GM12878 (cell line): ENCODE results near the gene ISG20L2. TPM values are rescaled to one million over a fixed set of nuclear protein-coding genes. Genes with fewer than 3 reads are reported as not detected.

Source experiments
- ATAC-seq: fragments of 200-7000 bp; cut with Tn5 transposase; 3 replicates; pipeline ENCODE4 v1.9.1; 2020; ENCODE audit warnings: mild to moderate bottlenecking, moderate library complexity
- BruUV-seq: library from RNA; stranded (reverse); fragments of 400-500 nt; replicated peaks from 2 replicates; lab custom pipeline; 2021; lab: Mats Ljungman, UMichigan
- CTCF ChIA-PET: fragments of 300-600 bp; sonication (Branson Sonifier 250); formaldehyde crosslinking; extraction: SDS; loops from one replicate; lab custom pipeline; 2021; ENCODE audit warnings: inconsistent platforms; lab: Yijun Ruan, JAX
- POLR2A ChIA-PET: fragments of 350-600 bp; formaldehyde crosslinking; extraction: SDS; loops from one replicate; lab custom pipeline; 2021; ENCODE audit warnings: inconsistent platforms; lab: Charles Lee
- RAD21 ChIA-PET: fragments of 300-600 bp; sonication (Branson Sonifier 250); formaldehyde crosslinking; loops from one replicate; lab custom pipeline; 2023; ENCODE audit warnings: antibody characterized with exemption; ENCODE audit not compliant: unreplicated experiment; lab: Charles Lee
- SMC1A ChIA-PET: fragments of 300-600 bp; sonication (Branson Sonifier 250); formaldehyde crosslinking; loops from one replicate; lab custom pipeline; 2023; ENCODE audit not compliant: unreplicated experiment, uncharacterized antibody; lab: Charles Lee
- DNase-seq: peaks from one replicate; pipeline ENCODE4 v3.0.0-alpha.2; 2011; ENCODE audit warnings: low read depth, low spot score
- FAIRE-seq: peaks from 3 replicates; lab custom pipeline; 2011; peaks lifted over from hg19 to GRCh38; lab: Jason Lieb, UNC
- H2AFZ ChIP-seq: 2 replicates; pipeline ENCODE4 v1.6.0; 2011; ENCODE audit warnings: low read depth, low read length, control low read depth; ENCODE audit not compliant: control insufficient read depth
- H3K27ac ChIP-seq: 2 replicates; pipeline ENCODE4 v1.5.1; 2011; ENCODE audit warnings: control low read depth; ENCODE audit not compliant: control insufficient read depth, insufficient read depth
- H3K27me3 ChIP-seq, 2 experiments: replicated peaks in 1 of 2; 2 replicates each; pipeline versions ENCODE4 v1.6.0 to v1.6.1; 2011; ENCODE audit warnings: low read length in 1 of 2; ENCODE audit not compliant: control insufficient read depth in 2 of 2, insufficient read depth in 2 of 2
- H3K36me3 ChIP-seq, 2 experiments: 2 replicates each; pipeline ENCODE4 v1.5.1; 2011; ENCODE audit warnings: low read length in 1 of 2; ENCODE audit not compliant: control insufficient read depth in 2 of 2, insufficient read depth in 2 of 2
- H3K4me1 ChIP-seq: 2 replicates; pipeline ENCODE4 v1.6.1; 2011; ENCODE audit warnings: mild to moderate bottlenecking, low read length, moderate library complexity, mixed read lengths; ENCODE audit not compliant: control insufficient read depth, insufficient read depth
- H3K4me2 ChIP-seq: 2 replicates; pipeline ENCODE4 v1.6.0; 2011; ENCODE audit warnings: control low read depth; ENCODE audit not compliant: control insufficient read depth, insufficient read depth
- H3K4me3 ChIP-seq: fragments of 200-600 bp; sonication (generic); 2 replicates; pipeline ENCODE4 v1.5.1; 2016
- H3K79me2 ChIP-seq: 2 replicates; pipeline ENCODE4 v1.6.0; 2011; ENCODE audit warnings: low read length; ENCODE audit not compliant: control insufficient read depth, insufficient read depth
- H3K9ac ChIP-seq: 2 replicates; pipeline ENCODE4 v1.8.0; 2011; ENCODE audit warnings: low read length, control low read depth, mixed read lengths; ENCODE audit not compliant: control insufficient read depth, insufficient read depth
- H3K9me3 ChIP-seq: replicated peaks from 3 replicates; pipeline ENCODE4 v1.5.1; 2011; ENCODE audit warnings: mild to moderate bottlenecking, low read length; ENCODE audit not compliant: control insufficient read depth, insufficient read depth
- H4K20me1 ChIP-seq: 2 replicates; pipeline ENCODE4 v1.6.0; 2011; ENCODE audit not compliant: control insufficient read depth, insufficient read depth
- IRF5 ChIP-seq: fragments of 450-650 bp; IDR thresholded peaks from 2 replicates; pipeline ENCODE4 v1.6.1; 2017; ENCODE audit warnings: borderline replicate concordance
- MYC ChIP-seq: IDR thresholded peaks from 2 replicates; pipeline ENCODE4 v1.6.1; 2011; ENCODE audit warnings: mild to moderate bottlenecking, low read length, moderate library complexity, inconsistent platforms; ENCODE audit not compliant: insufficient read depth, insufficient replicate concordance, insufficient read length, severe bottlenecking
- NKRF ChIP-seq: fragments of 450-650 bp; conservative IDR thresholded peaks from 2 replicates; pipeline ENCODE4 v1.6.1; 2017; ENCODE audit warnings: mild to moderate bottlenecking, moderate library complexity
- PRDM15 ChIP-seq: fragments of 450-650 bp; formaldehyde crosslinking; IDR thresholded peaks from 2 replicates; pipeline ENCODE4 v1.4.0; 2020; ENCODE audit warnings: mild to moderate bottlenecking, moderate library complexity
- SPI1 ChIP-seq: IDR thresholded peaks from 2 replicates; pipeline ENCODE4 v1.6.1; 2011; ENCODE audit warnings: low read depth, mild to moderate bottlenecking, low read length, moderate library complexity, borderline replicate concordance; ENCODE audit not compliant: insufficient read depth
- WGBS: methylation state at CpG from one replicate; pipeline ENCODE4 v1.1.6; 2016; ENCODE audit warnings: low lambda C conversion rate; ENCODE audit not compliant: insufficient replicate concordance, insufficient coverage; ENCODE audit errors: missing lambda C conversion rate; 5-methylcytosine and 5-hydroxymethylcytosine counted together
- in situ Hi-C: fragments of 300-500 bp; cut with MboI; formaldehyde crosslinking; loops from 9 replicates; pipeline ENCODE4 v1.14.3; 2018; ENCODE audit warnings: mixed read lengths
- intact Hi-C: fragments of 100-400 bp; cut with micrococcal nuclease; formaldehyde crosslinking; loops from one replicate; pipeline ENCODE4 v1.14.2; 2022; ENCODE audit not compliant: unreplicated experiment
- polyA plus RNA-seq, 11 experiments: library from polyadenylated mRNA; depleted of rRNA in 4 of 11; unstranded in 6 of 11; stranded (reverse) in 5 of 11; fragments of >200 nt; fragmentation: Nextera tagmentation in 4 of 11; fragmentation: Illumina TruSeq in 1 of 11; extraction: Ambion mirVana in 4 of 11; extraction: Trizol in 1 of 11; gene quantifications; 1 replicate in 1 of 11; 2 replicates in 10 of 11; pipeline versions ENCODE4 v1.2.1 to v1.2.3, GENCODE V29; 2011 to 2016; ENCODE audit warnings: inconsistent platforms in 2 of 11, missing spikeins in 2 of 11, low read depth in 1 of 11
- total RNA-seq, 4 experiments: library from RNA; depleted of rRNA in 3 of 4; stranded (reverse); fragments of >200 nt in 3 of 4; fragmentation: Illumina TruSeq in 1 of 4; extraction: Trizol in 1 of 4; gene quantifications; 2 replicates each; pipeline versions ENCODE4 v1.2.1 to v1.2.3, GENCODE V29; 2013 to 2021

The ISG20L2 gene
- total and polyA plus RNA-seq, 10 of the 15 experiments (the other 5 are each of a cell fraction or from before 2014, with no cell fraction given): 16.4 to 111 (median 48.0) TPM

- 91% methylated on average over 10 of the region's 10 CpGs for WGBS
- Histone ChIP-seq H3K9me3 (no peaks in the 10 kb centered on the region), H3K36me3 (peaks cover 11 to 24% of the 10 kb centered on the region in 2 experiments), H3K4me2 (no peak overlapping the region)
- DNase-seq (no peak), ATAC-seq (no peak)
- POLR2A ChIA-PET: interaction anchor here (5.4 kb wide), 1 partner anchor 10 kb away, joined by 75 read pairs; the partner anchor contains the start of genes ISG20L2 and METTL25B
- TF ChIP-seq SPI1: no peak
- TF ChIP-seq PRDM15 (CRISPR knock-in tag): no peak
- TF ChIP-seq MYC: no peak
- TF ChIP-seq NKRF: no peak
- TF ChIP-seq IRF5: no peak
- TF ChIP-seq, all 136 proteins: peak for 0
- ChIA-PET SMC1A (interaction anchor here (5.0 kb wide), 1 partner anchor 11 kb away, joined by 57 read pairs; the partner anchor contains the start of genes ISG20L2 and METTL25B), CTCF (interaction anchor here (0.9 to 1.3 kb wide), 3 partner anchors 11 to 58 kb away, joined by 3 to 20 read pairs (median 3); partner anchors contain the start of genes ISG20L2, METTL25B and PRCC), RAD21 (interaction anchor here (1.1 to 1.4 kb wide), 2 partner anchors 10 to 29 kb away, joined by 3 to 4 read pairs; partner anchors contain the start of genes ISG20L2, METTL25B and PRCC)
- intact Hi-C loops: no loop called here
- H3K4me3 ChIP-seq: no peak overlapping the region
- BruUV-seq: no TSS peak
- peaks cover 17% of the 10 kb centered on the region for H3K79me2 ChIP-seq
- H2AFZ ChIP-seq: no peak overlapping the region
- H3K27ac ChIP-seq: no peak overlapping the region
- FAIRE-seq: no peak
- in situ Hi-C loops: no loop called here
- no peaks in the 10 kb centered on the region for H3K27me3 ChIP-seq
- H3K9ac ChIP-seq: no peak overlapping the region
- H3K4me1 ChIP-seq: peaks cover 5% of the 10 kb centered on the region; the same call in 1 of the 2 replicates
- no peaks in the 10 kb centered on the region for H4K20me1 ChIP-seq
Observed at GRCh38 chr1:156738407-156738806, 9.8 kb upstream of the ISG20L2 start.
